Nephron (organoid): ENCODE measurements around the gene HDAC5.
A peak's percentile ranks its signal among the peaks of the same experiment; 100 is the strongest.

Experiments used
- H3K27ac Mint-ChIP-seq, 3 experiments: 2 replicates each; pipeline ENCODE4 v1.8.0; 2020; ENCODE audit warnings: mixed read lengths in 3 of 3, mild to moderate bottlenecking in 2 of 3, moderate library complexity in 1 of 3
- H3K27me3 Mint-ChIP-seq: 2 replicates; pipeline ENCODE4 v1.8.0; 2021; ENCODE audit warnings: low read depth, mild to moderate bottlenecking, moderate library complexity, mixed read lengths
- H3K36me3 Mint-ChIP-seq: 2 replicates; pipeline ENCODE4 v1.8.0; 2020; ENCODE audit warnings: low read depth, mixed read lengths
- H3K4me1 Mint-ChIP-seq: 2 replicates; pipeline ENCODE4 v1.8.0; 2020; ENCODE audit warnings: mixed read lengths
- H3K4me3 Mint-ChIP-seq, 3 experiments: 2 replicates each; pipeline ENCODE4 v1.8.0; 2020; ENCODE audit warnings: mild to moderate bottlenecking in 3 of 3, mixed read lengths in 3 of 3, moderate library complexity in 2 of 3
- H3K9me3 Mint-ChIP-seq: 2 replicates; pipeline ENCODE4 v1.8.0; 2020; ENCODE audit warnings: mixed read lengths
- CTCF ChIP-seq, 3 experiments: fragments of 200-600 bp; sonication (generic); IDR thresholded peaks; one replicate each; pipeline ENCODE4 v1.5.0; 2021; ENCODE audit warnings: antibody characterized with exemption in 3 of 3; ENCODE audit not compliant: unreplicated experiment in 3 of 3

Gene HDAC5

GRCh38 chr17:44113382-44113781 is 10.1 kb downstream of the HDAC5 start:
- H3K27me3 Mint-ChIP-seq, result no peaks in the 10 kb centered on the region
- no peak overlapping the region for H3K4me3 Mint-ChIP-seq
- TF ChIP-seq CTCF (IDR thresholded peaks at IDR 0.05; ENCODE audit: unreplicated experiment in 3 of 3), result no peak
- no peaks in the 10 kb centered on the region for H3K9me3 Mint-ChIP-seq
- peaks cover 13% of the 10 kb centered on the region for H3K36me3 Mint-ChIP-seq
- H3K27ac Mint-ChIP-seq, result peak overlapping the region in 2 of 3 experiments; percentile 24 to 60
- H3K4me1 Mint-ChIP-seq, result peaks cover 67% of the 10 kb centered on the region

- no peak for TF ChIP-seq CTCF (IDR thresholded peaks at IDR 0.05; ENCODE audit: unreplicated experiment in 3 of 3)
- H3K4me1 Mint-ChIP-seq, result peaks cover 71% of the 10 kb centered on the region
- H3K36me3 Mint-ChIP-seq, result peaks cover 12% of the 10 kb centered on the region
- peak overlapping the region in 1 of 3 experiments; percentile 56 for H3K4me3 Mint-ChIP-seq
- peak overlapping the region; percentile 32 to 60 (median 59) for H3K27ac Mint-ChIP-seq
- no peaks in the 10 kb centered on the region for H3K27me3 Mint-ChIP-seq
- H3K9me3 Mint-ChIP-seq, result no peaks in the 10 kb centered on the region
Measured at GRCh38 chr17:44112284-44113280, 10.9 kb downstream of the HDAC5 start.

GRCh38 chr17:44111777-44112176 is 11.7 kb downstream of the HDAC5 start:
- H3K27me3 Mint-ChIP-seq, result no peaks in the 10 kb centered on the region
- H3K4me3 Mint-ChIP-seq, result peak overlapping the region in 2 of 3 experiments; percentile 30 to 46
- H3K4me1 Mint-ChIP-seq, result peaks cover 71% of the 10 kb centered on the region
- no peaks in the 10 kb centered on the region for H3K9me3 Mint-ChIP-seq
- peak overlapping the region; percentile 42 to 80 (median 65) for H3K27ac Mint-ChIP-seq
- peaks cover 13% of the 10 kb centered on the region for H3K36me3 Mint-ChIP-seq
- no peak for TF ChIP-seq CTCF (IDR thresholded peaks at IDR 0.05; ENCODE audit: unreplicated experiment in 3 of 3)

- no peaks in the 10 kb centered on the region for H3K9me3 Mint-ChIP-seq
- H3K36me3 Mint-ChIP-seq, result peaks cover 7% of the 10 kb centered on the region
- peak overlapping the region; percentile 54 to 63 (median 57) for H3K4me3 Mint-ChIP-seq
Measured at GRCh38 chr17:44110823-44111633, 12.4 kb downstream of the HDAC5 start.

More at GRCh38 chr17:44110823-44111633, 12.4 kb downstream of the HDAC5 start:
- TF ChIP-seq CTCF (IDR thresholded peaks at IDR 0.05; ENCODE audit: unreplicated experiment in 3 of 3), result no peak
- Mint-ChIP-seq H3K4me1 (peaks cover 69% of the 10 kb centered on the region), H3K27me3 (no peaks in the 10 kb centered on the region), H3K27ac (peak overlapping the region; percentile 42 to 80 (median 65))
